Stimulated activated naive CD8-positive, alpha-beta T cell treated with anti-CD3 and anti-CD28 coated beads, Interleukin-15, Interleukin-2, amounts not matched to agents 100 ng/mL and 50 ng/mL, for 24 hours (primary cell): ENCODE data around the gene CCDC178.

Experiments used
- H3K27ac Mint-ChIP-seq: one replicate; pipeline ENCODE4 v1.8.0; 2021; ENCODE audit warnings: mild to moderate bottlenecking, mixed read lengths
- H3K27me3 Mint-ChIP-seq: one replicate; pipeline ENCODE4 v1.8.0; 2021; ENCODE audit warnings: mixed read lengths
- H3K36me3 Mint-ChIP-seq: one replicate; pipeline ENCODE4 v1.8.0; 2021; ENCODE audit warnings: low read depth, mixed read lengths
- H3K4me1 Mint-ChIP-seq: one replicate; pipeline ENCODE4 v1.8.0; 2021; ENCODE audit warnings: low read depth, mixed read lengths
- H3K4me3 Mint-ChIP-seq: one replicate; pipeline ENCODE4 v1.8.0; 2021; ENCODE audit warnings: mild to moderate bottlenecking, mixed read lengths
- H3K9me3 Mint-ChIP-seq: one replicate; pipeline ENCODE4 v1.8.0; 2021; ENCODE audit warnings: mixed read lengths

The CCDC178 gene

GRCh38 chr18:32902568-32903330, 537.8 kb downstream of the CCDC178 start:
- H3K27me3 Mint-ChIP-seq: no peaks in the 10 kb centered on the region
- peaks cover 7% of the 10 kb centered on the region for H3K4me1 Mint-ChIP-seq
- H3K4me3 Mint-ChIP-seq: no peak overlapping the region
- no peak overlapping the region for H3K27ac Mint-ChIP-seq
- H3K9me3 Mint-ChIP-seq: peaks cover 4% of the 10 kb centered on the region
- H3K36me3 Mint-ChIP-seq: no peaks in the 10 kb centered on the region

DNA sequence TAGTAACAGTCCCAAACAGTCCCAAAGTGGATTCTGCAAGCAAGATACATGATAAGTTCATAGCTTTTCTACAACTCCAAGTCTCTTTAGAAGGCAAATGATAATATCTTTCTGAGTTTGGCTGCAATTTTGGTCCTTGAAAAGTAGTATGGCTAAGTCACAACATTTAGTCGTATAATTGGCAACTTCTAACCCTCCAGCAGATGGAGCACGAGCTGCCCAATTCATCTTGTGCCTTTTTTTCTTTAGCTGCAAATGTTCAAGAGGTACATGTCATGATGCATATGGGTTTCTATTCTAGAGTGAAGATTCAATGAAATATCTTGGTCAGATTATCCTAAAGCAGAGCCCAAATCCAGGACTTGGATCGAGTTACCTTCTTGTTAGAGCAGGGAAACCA, 540.7 kb downstream of the CCDC178 start:
- H3K27me3 Mint-ChIP-seq: no peaks in the 10 kb centered on the region
- H3K4me3 Mint-ChIP-seq: no peak overlapping the region
- H3K9me3 Mint-ChIP-seq: peaks cover 13% of the 10 kb centered on the region
- H3K27ac Mint-ChIP-seq: no peak overlapping the region
- no peaks in the 10 kb centered on the region for H3K36me3 Mint-ChIP-seq
- H3K4me1 Mint-ChIP-seq: peaks cover 3% of the 10 kb centered on the region

DNA sequence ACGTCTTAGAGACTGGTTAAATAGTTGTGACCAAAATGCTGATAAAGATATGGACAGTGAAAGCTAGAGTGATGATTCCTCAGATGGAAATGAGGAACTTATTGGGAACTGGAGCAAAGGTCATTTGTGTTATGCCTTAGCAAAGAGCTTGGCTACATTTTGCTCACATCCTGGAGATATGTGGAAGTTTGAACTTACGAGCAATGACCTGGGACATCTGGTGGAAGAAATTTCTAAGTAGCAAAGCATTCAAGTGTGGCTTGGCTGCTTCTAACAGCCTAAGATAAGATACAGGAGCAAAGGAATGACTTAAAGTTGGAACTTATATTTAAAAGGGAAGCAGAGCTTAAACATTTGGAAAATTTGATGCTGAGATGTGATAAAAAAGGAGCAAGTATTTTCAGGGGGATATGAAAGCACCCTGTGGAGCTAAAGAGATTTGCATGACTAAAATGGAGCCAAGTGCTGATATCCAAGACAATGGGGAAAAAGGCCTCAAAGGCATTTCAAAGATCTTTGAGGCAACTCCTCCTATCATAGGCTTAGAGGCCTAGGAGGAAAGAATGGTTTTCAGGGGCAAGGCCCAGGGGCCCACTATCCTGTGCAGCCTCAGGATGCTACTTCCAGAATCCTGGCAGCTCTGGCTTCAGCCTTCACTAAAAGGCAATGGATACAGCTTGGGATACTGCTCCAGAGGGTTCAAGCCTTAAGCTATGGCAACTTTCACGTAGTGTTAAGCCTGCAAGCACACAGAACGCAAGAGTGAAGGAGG, 543.6 kb downstream of the CCDC178 start:
- H3K36me3 Mint-ChIP-seq: no peaks in the 10 kb centered on the region
- H3K9me3 Mint-ChIP-seq: peaks cover 13% of the 10 kb centered on the region
- H3K4me1 Mint-ChIP-seq: no peaks in the 10 kb centered on the region
- H3K27ac Mint-ChIP-seq: no peak overlapping the region
- H3K4me3 Mint-ChIP-seq: no peak overlapping the region
- no peaks in the 10 kb centered on the region for H3K27me3 Mint-ChIP-seq

GRCh38 chr18:32893915-32894314, 546.6 kb downstream of the CCDC178 start:
- no peak overlapping the region for H3K27ac Mint-ChIP-seq
- peaks cover 13% of the 10 kb centered on the region for H3K9me3 Mint-ChIP-seq
- H3K4me3 Mint-ChIP-seq: no peak overlapping the region
- no peaks in the 10 kb centered on the region for H3K27me3 Mint-ChIP-seq
- H3K36me3 Mint-ChIP-seq: no peaks in the 10 kb centered on the region
- no peaks in the 10 kb centered on the region for H3K4me1 Mint-ChIP-seq

GRCh38 chr18:32891797-32892196, 548.7 kb downstream of the CCDC178 start:
- H3K4me1 Mint-ChIP-seq: no peaks in the 10 kb centered on the region

DNA sequence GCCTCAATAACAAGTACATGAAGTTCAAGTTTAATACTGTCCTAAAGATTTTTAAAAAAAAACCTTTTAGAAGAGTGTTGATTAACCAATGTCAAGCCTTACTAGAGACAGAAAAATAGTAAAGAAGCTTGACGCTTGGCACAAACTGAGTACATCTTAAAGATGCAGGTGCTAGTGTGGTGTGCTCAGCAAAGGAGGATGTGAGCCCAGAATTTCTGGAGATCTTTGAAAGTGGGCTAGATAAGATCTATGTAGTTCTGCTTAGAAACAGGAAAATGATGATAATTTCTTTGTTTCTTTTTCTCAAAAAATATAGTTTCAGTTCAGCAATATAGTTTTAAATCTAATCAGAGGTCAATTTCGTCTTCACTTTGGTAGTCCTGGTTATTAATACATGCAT, 549.4 kb downstream of the CCDC178 start:
- peaks cover 4% of the 10 kb centered on the region for H3K9me3 Mint-ChIP-seq
- no peak overlapping the region for H3K4me3 Mint-ChIP-seq
- no peaks in the 10 kb centered on the region for H3K27me3 Mint-ChIP-seq
- no peak overlapping the region for H3K27ac Mint-ChIP-seq
- H3K36me3 Mint-ChIP-seq: no peaks in the 10 kb centered on the region
- H3K4me1 Mint-ChIP-seq: no peaks in the 10 kb centered on the region

More at GRCh38 chr18:32891797-32892196, 548.7 kb downstream of the CCDC178 start:
- H3K36me3 Mint-ChIP-seq: no peaks in the 10 kb centered on the region
- H3K9me3 Mint-ChIP-seq: peaks cover 10% of the 10 kb centered on the region
- no peaks in the 10 kb centered on the region for H3K27me3 Mint-ChIP-seq
- H3K4me3 Mint-ChIP-seq: no peak overlapping the region
- H3K27ac Mint-ChIP-seq: no peak overlapping the region

DNA sequence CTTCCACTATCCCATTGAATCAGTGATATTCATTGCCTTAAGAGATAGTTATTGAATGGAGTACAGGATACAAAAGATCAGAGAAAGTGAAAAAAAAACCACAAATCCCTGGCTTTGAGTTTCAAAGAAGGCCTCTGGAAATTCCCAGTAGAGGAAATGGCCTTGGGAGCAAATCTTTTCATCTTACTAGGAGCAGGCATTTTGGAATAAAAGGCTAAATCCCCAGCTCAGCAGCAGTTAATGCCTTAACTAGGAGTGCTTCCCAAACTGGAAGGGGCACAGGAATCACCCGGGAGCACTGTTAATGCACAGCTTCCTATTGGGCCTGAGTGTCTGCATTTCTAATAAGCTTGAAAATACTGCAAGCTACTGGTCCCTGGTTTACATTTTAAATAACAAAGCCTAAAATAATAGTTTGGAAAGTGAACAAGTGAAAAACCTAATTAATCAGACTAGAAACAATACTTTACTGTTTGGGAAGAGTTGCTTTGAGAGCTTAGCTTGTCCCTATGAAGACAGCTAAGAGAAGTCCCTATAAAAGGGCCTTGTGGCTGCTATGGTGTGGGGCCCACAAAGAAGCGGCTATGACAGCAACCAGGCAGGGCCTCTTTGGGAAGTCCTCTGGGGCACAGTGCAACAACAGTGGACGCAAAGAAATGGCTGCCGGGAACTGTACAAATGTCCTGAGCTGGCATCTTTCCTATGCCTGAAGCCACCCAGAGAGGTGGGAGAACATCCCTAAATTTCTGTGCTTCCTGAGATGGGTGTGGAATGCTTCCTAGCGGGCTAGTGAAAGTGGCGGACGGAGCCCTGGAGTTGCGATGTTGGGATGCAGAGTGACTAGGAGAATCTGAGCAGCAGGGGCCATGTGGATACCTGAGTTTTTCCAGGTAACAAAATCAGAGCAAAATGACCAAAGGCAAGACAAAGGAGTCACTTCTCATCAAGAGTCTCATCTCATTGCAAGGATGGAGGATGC, 550.6 kb downstream of the CCDC178 start:
- H3K4me3 Mint-ChIP-seq: no peak overlapping the region
- H3K27ac Mint-ChIP-seq: no peak overlapping the region
- no peaks in the 10 kb centered on the region for H3K4me1 Mint-ChIP-seq
- no peaks in the 10 kb centered on the region for H3K27me3 Mint-ChIP-seq
- no peaks in the 10 kb centered on the region for H3K36me3 Mint-ChIP-seq
- H3K9me3 Mint-ChIP-seq: peaks cover under 1% of the 10 kb centered on the region

DNA sequence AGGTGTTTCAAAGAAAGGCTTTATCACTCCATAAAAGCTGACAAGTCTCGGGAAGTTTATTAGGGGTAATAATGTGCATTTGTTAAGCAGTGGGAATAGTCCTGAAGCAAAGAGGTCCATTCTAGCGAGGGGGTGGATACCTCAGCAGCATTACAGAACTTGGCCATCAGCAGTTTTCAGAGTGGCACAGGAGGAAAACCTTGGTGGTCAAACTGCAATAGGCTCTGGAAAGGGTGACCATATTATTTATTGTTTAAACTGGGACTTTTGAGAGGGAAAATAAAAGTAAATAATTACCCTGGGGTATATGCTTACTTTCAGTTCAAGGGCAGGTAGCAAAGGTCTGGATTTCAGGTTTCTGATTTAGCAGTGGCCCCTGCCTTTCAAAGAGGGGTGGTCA, 552.2 kb downstream of the CCDC178 start:
- H3K36me3 Mint-ChIP-seq: no peaks in the 10 kb centered on the region
- H3K27me3 Mint-ChIP-seq: no peaks in the 10 kb centered on the region
- no peak overlapping the region for H3K4me3 Mint-ChIP-seq
- no peaks in the 10 kb centered on the region for H3K4me1 Mint-ChIP-seq
- H3K9me3 Mint-ChIP-seq: no peaks in the 10 kb centered on the region
- H3K27ac Mint-ChIP-seq: no peak overlapping the region
